GM19455 (cell line): ENCODE data around the gene HYAL3.
"Not testable (repeated sequence)": the region's sequence is repeated elsewhere in the genome, so short reads cannot be mapped to it uniquely, and the experiment has no call there.

Experiments used
- ATAC-seq: cut with Tn5 transposase; IDR thresholded peaks from one replicate; pipeline ENCODE4 v1.9.1; 2021; ENCODE audit not compliant: unreplicated experiment

The HYAL3 gene

GRCh38 chr3:50316657-50317242, 17.5 kb upstream of the HYAL3 start:
- ATAC-seq, result peak; percentile 37

GRCh38 chr3:50314816-50315215, 15.6 kb upstream of the HYAL3 start:
- ATAC-seq, result no peak

- ATAC-seq, result no peak
These were observed 15.1 kb upstream of the HYAL3 start for GRCh38 chr3:50314342-50314741.

GRCh38 chr3:50312041-50312440, 12.8 kb upstream of the HYAL3 start:
- ATAC-seq, result not testable (repeated sequence)

- no peak for ATAC-seq
These were observed 5.4 kb upstream of the HYAL3 start for GRCh38 chr3:50304601-50305000.

GRCh38 chr3:50303013-50303815, 4.0 kb upstream of the HYAL3 start, which contains the start of gene HYAL1:
HYAL1 (minus strand) TSS chr3:50303574; CDS start chr3:50302956, 618 bp downstream.
- ATAC-seq, result no peak

- no peak for ATAC-seq
These were observed 3.1 kb upstream of the HYAL3 start for GRCh38 chr3:50302095-50303012.

- ATAC-seq, result no peak
These were observed 1.6 kb upstream of the HYAL3 start for GRCh38 chr3:50300681-50301254.

GRCh38 chr3:50299929-50300680, 900 bp upstream of the HYAL3 start:
- no peak for ATAC-seq

GRCh38 chr3:50299638-50299928, 378 bp upstream of the HYAL3 start:
- ATAC-seq, result no peak

- no peak for ATAC-seq
These were observed 1.1 kb downstream of the HYAL3 start for GRCh38 chr3:50297896-50298725.

- ATAC-seq, result no peak
These were observed 1.8 kb downstream of the HYAL3 start for GRCh38 chr3:50297384-50297775.

- no peak for ATAC-seq
These were observed 2.4 kb downstream of the HYAL3 start for GRCh38 chr3:50296721-50297383.

GRCh38 chr3:50295553-50296431, 3.4 kb downstream of the HYAL3 start:
- no peak for ATAC-seq

- no peak for ATAC-seq
These were observed 4.5 kb downstream of the HYAL3 start for GRCh38 chr3:50294492-50295403.

- no peak for ATAC-seq
These were observed 5.1 kb downstream of the HYAL3 start for GRCh38 chr3:50294089-50294488.

GRCh38 chr3:50293079-50293801, 6.0 kb downstream of the HYAL3 start:
- ATAC-seq, result no peak
